B cell (primary cell): Measurements from ENCODE around the gene OR5D14. TPM values are rescaled to one million over a fixed set of nuclear protein-coding genes. Genes with fewer than 3 reads are reported as not detected.

Experiments used
- ATAC-seq: fragments of 200-7000 bp; cut with Tn5 transposase; one replicate; pipeline ENCODE4 v1.10.0; 2021; ENCODE audit warnings: low read depth, mild to moderate bottlenecking, moderate number of reproducible peaks, moderate library complexity
- CTCF ChIA-PET: fragments of 350-600 bp; sonication (Branson Sonifier 250); formaldehyde crosslinking; loops from one replicate; lab custom pipeline; 2021; ENCODE audit warnings: antibody characterized with exemption, inconsistent platforms; lab: Charles Lee
- POLR2A ChIA-PET: fragments of 350-600 bp; sonication (Branson Sonifier 250); formaldehyde crosslinking; loops from one replicate; lab custom pipeline; 2021; ENCODE audit warnings: antibody characterized with exemption; lab: Charles Lee
- DNase-seq: peaks from one replicate; pipeline ENCODE4 v3.0.0; 2013
- H2AFZ ChIP-seq: 2 replicates; pipeline ENCODE4 v1.6.1; 2012; ENCODE audit warnings: mild to moderate bottlenecking, low read depth, low read length; ENCODE audit not compliant: insufficient read depth, poor library complexity, severe bottlenecking
- H3K27ac ChIP-seq, 2 donors: 1 replicate in 1 of 2; 2 replicates in 1 of 2; pipeline ENCODE4 v1.5.1; 2012 to 2013; ENCODE audit warnings: low read length in 2 of 2, mild to moderate bottlenecking in 2 of 2, moderate library complexity in 1 of 2
- H3K27me3 ChIP-seq, 4 experiments: fragments of 200-600 bp in 1 of 4; sonication (generic) in 1 of 4; replicated peaks in 1 of 4; 1 replicate in 2 of 4; 2 replicates in 2 of 4; pipeline versions ENCODE4 v1.6.1 to v1.7.0; 2013 to 2016; ENCODE audit warnings: low read length in 3 of 4, mild to moderate bottlenecking in 2 of 4, mixed read lengths in 1 of 4, moderate library complexity in 1 of 4; ENCODE audit not compliant: insufficient read depth in 4 of 4, control insufficient read depth in 3 of 4; ENCODE audit errors: control extremely low read depth in 1 of 4
- H3K36me3 ChIP-seq, 2 experiments: replicated peaks in 1 of 2; 1 replicate in 1 of 2; 2 replicates in 1 of 2; pipeline versions ENCODE4 v1.6.1 to v1.7.1; 2013; ENCODE audit warnings: low read length in 1 of 2; ENCODE audit not compliant: insufficient read depth in 2 of 2, control insufficient read depth in 1 of 2; ENCODE audit errors: control extremely low read depth in 1 of 2, extremely low read depth in 1 of 2
- H3K4me1 ChIP-seq, 2 donors: fragments of 200-600 bp in 1 of 2; sonication (generic) in 1 of 2; 1 replicate in 1 of 2; 2 replicates in 1 of 2; pipeline versions ENCODE4 v1.5.1 to v1.6.1; 2013 to 2017; ENCODE audit warnings: low read length in 2 of 2; ENCODE audit not compliant: control insufficient read depth in 2 of 2, insufficient read depth in 2 of 2
- H3K4me2 ChIP-seq: replicated peaks from 2 replicates; pipeline ENCODE3; 2012; ENCODE audit warnings: mild to moderate bottlenecking, low read depth, low read length; ENCODE audit not compliant: poor library complexity, severe bottlenecking
- H3K4me3 ChIP-seq, 5 experiments: fragments of 200-600 bp in 1 of 5; sonication (generic) in 1 of 5; 1 replicate in 3 of 5; 2 replicates in 2 of 5; pipeline versions ENCODE4 v1.5.1 to v1.7.0; 2011 to 2016; ENCODE audit warnings: low read length in 4 of 5, mild to moderate bottlenecking in 4 of 5, low read depth in 2 of 5, control low read depth in 1 of 5, moderate library complexity in 1 of 5; ENCODE audit not compliant: insufficient read depth in 1 of 5; ENCODE audit errors: control extremely low read depth in 1 of 5, extremely low read depth in 1 of 5
- H3K79me2 ChIP-seq: fragments of 200-600 bp; sonication (generic); one replicate; pipeline ENCODE4 v1.6.0; 2016; ENCODE audit warnings: low read length; ENCODE audit not compliant: control insufficient read depth, insufficient read depth
- H3K9ac ChIP-seq: fragments of 200-600 bp; sonication (generic); 2 replicates; pipeline ENCODE4 v1.6.1; 2017; ENCODE audit warnings: mild to moderate bottlenecking, low read length, moderate library complexity
- H3K9me3 ChIP-seq, 3 donors: one replicate each; pipeline versions ENCODE4 v1.6.1 to v1.7.1; 2013; ENCODE audit warnings: low read length in 2 of 3; ENCODE audit not compliant: control insufficient read depth in 2 of 3, insufficient read depth in 1 of 3; ENCODE audit errors: control extremely low read depth in 1 of 3
- H4K20me1 ChIP-seq: 2 replicates; pipeline ENCODE4 v1.6.0; 2012; ENCODE audit warnings: mild to moderate bottlenecking, low read length; ENCODE audit not compliant: insufficient read depth, control insufficient read depth, poor library complexity, severe bottlenecking
- H3K27ac Mint-ChIP-seq: one replicate; pipeline ENCODE4 v1.8.0; 2021; ENCODE audit warnings: mixed read lengths
- H3K27me3 Mint-ChIP-seq: one replicate; pipeline ENCODE4 v1.8.0; 2021; ENCODE audit warnings: mixed read lengths
- H3K4me1 Mint-ChIP-seq: one replicate; pipeline ENCODE4 v1.8.0; 2021; ENCODE audit warnings: mixed read lengths
- H3K4me3 Mint-ChIP-seq: one replicate; pipeline ENCODE4 v1.8.0; 2021; ENCODE audit warnings: mixed read lengths
- H3K9me3 Mint-ChIP-seq: one replicate; pipeline ENCODE4 v1.8.0; 2022; ENCODE audit warnings: mixed read lengths; ENCODE audit not compliant: insufficient read depth
- CTCF ChIP-seq: fragments of 200-600 bp; IDR thresholded peaks from one replicate; pipeline ENCODE4 v1.8.0; 2022; ENCODE audit warnings: antibody characterized with exemption, mild to moderate bottlenecking
- EZH2 ChIP-seq: IDR thresholded peaks from 2 replicates; pipeline ENCODE4 v1.6.1; 2012; ENCODE audit warnings: borderline replicate concordance, low read depth, mild to moderate bottlenecking, moderate library complexity, low read length; ENCODE audit not compliant: insufficient read depth, poor library complexity, severe bottlenecking
- WGBS: methylation state at CpG from one replicate; pipeline ENCODE4 v1.1.5; 2013; ENCODE audit warnings: missing lambda C conversion rate; ENCODE audit not compliant: insufficient coverage; 5-methylcytosine and 5-hydroxymethylcytosine counted together
- intact Hi-C: fragments of 100-400 bp; cut with micrococcal nuclease; formaldehyde crosslinking; loops from one replicate; pipeline ENCODE4 v1.10.0; 2022
- polyA plus RNA-seq: library from polyadenylated mRNA; depleted of rRNA; stranded (reverse); fragments of >200 nt; gene quantifications from 2 replicates; pipeline ENCODE4 v1.2.3, GENCODE V29; 2012
- total RNA-seq, 2 donors: library from RNA; stranded (reverse); fragments of 120-200 nt in 1 of 2; gene quantifications; 1 replicate in 1 of 2; 2 replicates in 1 of 2; pipeline versions ENCODE4 v1.2.3 to v1.2.4, GENCODE V29; 2013 to 2022

OR5D14 gene
- total and polyA plus RNA-seq, 2 donors (not counting 1 experiment from before 2014, with no cell fraction given): not detected

- Histone ChIP-seq H4K20me1 (no peaks in the 10 kb centered on the region), H3K4me1 (no peaks in the 10 kb centered on the region), H3K4me3 (no peak within 1 kb of the TSS), H3K36me3 (no peaks in the 10 kb centered on the region), H3K9ac (no peak within 1 kb of the TSS), H3K27me3 (no peaks in the 10 kb centered on the region), H3K79me2 (no peaks in the 10 kb centered on the region), H3K9me3 (peaks cover 0 to 9% (median 0%) of the 10 kb centered on the region in 3 donors), H2AFZ (no peak within 1 kb of the TSS), H3K4me2 (no peak within 1 kb of the TSS), H3K27ac (no peak within 1 kb of the TSS)
- WGBS: 84% methylated on average over 4 of the region's 5 CpGs
- no peak for DNase-seq
- POLR2A ChIA-PET: no interaction called here
- CTCF ChIA-PET: no interaction called here
- H3K4me3 Mint-ChIP-seq: no peak within 1 kb of the TSS
- no peaks in the 10 kb centered on the region for H3K9me3 Mint-ChIP-seq
- TF ChIP-seq CTCF (no peak), EZH2 (no peak)
- no peak within 1 kb of the TSS for H3K27ac Mint-ChIP-seq
- no peaks in the 10 kb centered on the region for H3K27me3 Mint-ChIP-seq
- intact Hi-C loops: no loop called here
- H3K4me1 Mint-ChIP-seq: no peaks in the 10 kb centered on the region
- no peak for ATAC-seq
Observed at GRCh38 chr11:55819330-55819729, 24.0 kb downstream of the OR5D14 start, which contains the start of gene OR5D18. OR5D18 (plus strand) TSS chr11:55819630; CDS start chr11:55819630, 0 bp downstream.

- no peak for ATAC-seq
- H3K4me3 ChIP-seq: no peak within 1 kb of the TSS
- no peaks in the 10 kb centered on the region for H3K9me3 ChIP-seq
- H3K9ac ChIP-seq: no peak within 1 kb of the TSS
- no peak within 1 kb of the TSS for H3K27ac ChIP-seq
- ChIA-PET POLR2A (no interaction called here), CTCF (no interaction called here)
- no peaks in the 10 kb centered on the region for H3K4me1 ChIP-seq
- no peaks in the 10 kb centered on the region for H3K27me3 Mint-ChIP-seq
- H2AFZ ChIP-seq: no peak within 1 kb of the TSS
- no peak for DNase-seq
- no peak within 1 kb of the TSS for H3K4me3 Mint-ChIP-seq
- H3K27ac Mint-ChIP-seq: no peak within 1 kb of the TSS
- H4K20me1 ChIP-seq: no peaks in the 10 kb centered on the region
- intact Hi-C loops: no loop called here
- H3K9me3 Mint-ChIP-seq: peaks cover 2% of the 10 kb centered on the region
- H3K36me3 ChIP-seq: no peaks in the 10 kb centered on the region
- TF ChIP-seq CTCF (no peak), EZH2 (no peak)
- H3K27me3 ChIP-seq: no peaks in the 10 kb centered on the region
- H3K79me2 ChIP-seq: no peaks in the 10 kb centered on the region
- H3K4me2 ChIP-seq: no peak within 1 kb of the TSS
- H3K4me1 Mint-ChIP-seq: no peaks in the 10 kb centered on the region
Observed at GRCh38 chr11:55826919-55827318, 31.6 kb downstream of the OR5D14 start, which contains the start of gene OR5L2. OR5L2 (plus strand) TSS chr11:55827219; CDS start chr11:55827219, 0 bp downstream.
